Bronchial epithelial cell (primary cell): Measurements from ENCODE around the gene CRYBB3. TPM values are rescaled to one million over a fixed set of nuclear protein-coding genes. Genes with fewer than 3 reads are reported as not detected.

Experiments used
- DNase-seq: peaks from one replicate; pipeline ENCODE4 v3.0.0-alpha.2; 2010; ENCODE audit warnings: low read depth
- FAIRE-seq: peaks from 2 replicates; lab custom pipeline; 2011; peaks lifted over from hg19 to GRCh38; lab: Jason Lieb, UNC
- H3K27me3 ChIP-seq: 2 replicates; pipeline ENCODE4 v1.5.1; 2011; ENCODE audit warnings: low read length; ENCODE audit not compliant: control insufficient read depth, insufficient read depth
- H3K36me3 ChIP-seq: 2 replicates; pipeline ENCODE4 v1.5.1; 2011; ENCODE audit warnings: low read length; ENCODE audit not compliant: control insufficient read depth, insufficient read depth
- H3K4me3 ChIP-seq: 2 replicates; pipeline ENCODE4 v1.5.1; 2011; ENCODE audit warnings: mild to moderate bottlenecking, low read depth, low read length, control low read depth
- CTCF ChIP-seq: IDR thresholded peaks from 2 replicates; pipeline ENCODE4 v1.5.1; 2011; ENCODE audit warnings: mild to moderate bottlenecking, moderate library complexity, low read length, control low read depth, inconsistent platforms; ENCODE audit not compliant: insufficient read depth, severe bottlenecking
- total RNA-seq: library from RNA; depleted of rRNA; stranded (reverse); fragments of >200 nt; gene quantifications from 2 replicates; pipeline ENCODE4 v1.2.1, GENCODE V29; 2014

The CRYBB3 gene
- total RNA-seq, 1 donor from 2014 or later = not detected

DNA sequence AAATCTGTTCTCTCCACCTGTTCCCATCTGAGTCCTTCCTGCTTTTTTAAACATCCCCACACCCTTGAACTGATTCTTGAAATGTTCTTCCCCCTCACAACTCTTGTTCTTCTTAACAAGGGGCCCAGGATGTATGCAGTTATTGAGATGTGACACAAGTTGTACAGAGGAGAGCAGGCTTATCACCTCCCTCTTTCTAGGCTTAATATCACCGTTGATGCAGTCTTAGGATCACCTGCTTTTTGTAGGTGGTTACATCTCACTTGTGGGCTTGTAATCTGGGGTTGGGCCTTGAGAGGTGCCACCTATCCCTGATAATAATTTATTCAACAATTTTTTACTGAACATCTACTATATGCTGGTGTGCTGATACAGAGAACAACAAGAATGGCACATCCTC is 6.2 kb downstream of the CRYBB3 start:
- Histone ChIP-seq H3K4me3 (no peak overlapping the region), H3K36me3 (peaks cover 2% of the 10 kb centered on the region), H3K27me3 (no peaks in the 10 kb centered on the region)
- FAIRE-seq (peak; percentile 73), DNase-seq (no peak)
- no peak for TF ChIP-seq CTCF

GRCh38 chr22:25206998-25207397 is 7.3 kb downstream of the CRYBB3 start:
- Histone ChIP-seq H3K4me3 (no peak overlapping the region), H3K27me3 (no peaks in the 10 kb centered on the region), H3K36me3 (peaks cover 2% of the 10 kb centered on the region)
- FAIRE-seq (no peak), DNase-seq (no peak)
- TF ChIP-seq CTCF = no peak

- DNase-seq = no peak
- Histone ChIP-seq H3K27me3 (no peaks in the 10 kb centered on the region), H3K36me3 (peaks cover 2% of the 10 kb centered on the region), H3K4me3 (no peak overlapping the region)
- FAIRE-seq = no peak
- TF ChIP-seq CTCF = no peak
These were observed 8.0 kb downstream of the CRYBB3 start for GRCh38 chr22:25207553-25208157.

- Histone ChIP-seq H3K36me3 (peaks cover 2% of the 10 kb centered on the region), H3K4me3 (no peak overlapping the region), H3K27me3 (no peaks in the 10 kb centered on the region)
- no peak for TF ChIP-seq CTCF
- FAIRE-seq = no peak
- no peak for DNase-seq
These were observed 8.7 kb downstream of the CRYBB3 start for GRCh38 chr22:25208328-25208727.

DNA sequence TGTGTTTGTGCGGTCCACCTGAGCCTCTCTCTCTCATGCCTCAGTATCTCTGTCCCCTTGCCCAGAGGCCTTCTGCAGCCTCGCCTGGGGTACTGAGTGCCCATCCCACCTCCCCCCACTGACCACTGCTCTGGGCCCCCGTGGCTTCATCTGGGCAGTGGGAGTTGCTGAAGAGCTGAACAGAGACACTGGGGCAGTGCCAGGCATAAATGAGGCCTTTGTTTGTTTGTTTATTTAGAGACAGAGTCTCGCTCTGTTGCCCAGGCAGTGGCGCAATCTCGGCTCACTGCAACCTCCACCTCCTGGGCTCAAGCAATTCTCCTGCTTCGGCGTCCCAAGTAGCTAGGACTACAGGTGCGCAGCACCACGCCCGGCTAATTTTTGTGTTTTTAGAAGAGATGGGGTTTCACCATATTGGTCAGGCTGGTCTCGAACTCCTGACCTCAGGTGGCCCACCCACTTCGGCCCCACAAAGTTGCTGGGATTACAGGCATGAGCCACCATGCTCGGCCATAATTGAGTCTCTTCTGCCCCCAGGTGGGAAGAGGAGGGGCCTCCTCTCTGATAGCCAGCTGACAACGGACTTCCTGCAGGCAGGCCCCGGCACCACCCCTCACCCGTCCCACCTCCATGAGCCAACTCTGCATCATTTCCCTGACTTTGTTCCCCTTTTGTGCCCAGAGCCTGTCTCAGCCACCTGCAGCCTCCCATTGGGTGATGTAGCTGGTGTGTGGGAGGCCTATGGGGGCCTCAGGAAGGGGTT is 9.3 kb downstream of the CRYBB3 start:
- no peak for TF ChIP-seq CTCF
- no peaks in the 10 kb centered on the region for H3K27me3 ChIP-seq
- H3K36me3 ChIP-seq = peaks cover 2% of the 10 kb centered on the region
- peak; percentile 5 for DNase-seq
- no peak for FAIRE-seq
- H3K4me3 ChIP-seq = no peak overlapping the region
